H54 (cell line): Measurements from ENCODE around the gene TMCO4.

Source experiments
- DNase-seq: peaks from one replicate; pipeline ENCODE4 v3.0.0; 2011; ENCODE audit warnings: low spot score, mixed read lengths; ENCODE audit not compliant: insufficient read length
- FAIRE-seq: peaks from 3 replicates; lab custom pipeline; 2011; peaks lifted over from hg19 to GRCh38; lab: Jason Lieb, UNC
- POLR2A ChIP-seq: IDR thresholded peaks from 2 replicates; pipeline ENCODE4 v1.6.1; 2011; ENCODE audit warnings: low read depth, mild to moderate bottlenecking, low read length

Gene TMCO4

GRCh38 chr1:19678931-19679453 lies 120.7 kb downstream of the TMCO4 start:
- no peak for TF ChIP-seq POLR2A
- DNase-seq (no peak), FAIRE-seq (no peak)

- no peak for FAIRE-seq
- no peak for TF ChIP-seq POLR2A
- DNase-seq = no peak
Observed at GRCh38 chr1:19678493-19678892, 121.2 kb downstream of the TMCO4 start.

- no peak for TF ChIP-seq POLR2A
- FAIRE-seq (no peak), DNase-seq (no peak)
Observed at GRCh38 chr1:19676438-19676922, 123.2 kb downstream of the TMCO4 start.

GRCh38 chr1:19675797-19676196 lies 123.9 kb downstream of the TMCO4 start:
- no peak for TF ChIP-seq POLR2A
- no peak for FAIRE-seq
- DNase-seq = no peak

DNA sequence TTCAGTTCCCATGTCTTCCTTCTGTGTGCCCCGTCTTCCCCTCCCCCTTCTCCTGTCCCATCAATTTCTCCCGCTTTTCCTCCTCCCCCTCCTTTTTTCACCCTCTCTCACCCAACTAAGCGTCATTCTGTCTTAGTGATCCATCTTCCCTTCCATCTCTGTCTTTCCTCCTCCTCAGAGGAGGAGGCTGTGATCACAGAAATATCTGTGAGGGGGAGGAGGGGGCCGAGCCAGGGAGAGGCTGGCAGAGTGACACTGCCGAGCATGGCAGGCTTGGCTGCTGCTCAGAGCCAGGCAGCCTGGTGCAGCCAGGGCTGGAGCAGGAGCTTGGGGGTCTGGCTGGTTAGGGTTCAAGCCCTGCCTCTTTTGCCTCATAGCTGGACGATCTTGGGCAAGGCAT lies 127.5 kb downstream of the TMCO4 start:
- FAIRE-seq = no peak
- no peak for DNase-seq
- TF ChIP-seq POLR2A = no peak

DNA sequence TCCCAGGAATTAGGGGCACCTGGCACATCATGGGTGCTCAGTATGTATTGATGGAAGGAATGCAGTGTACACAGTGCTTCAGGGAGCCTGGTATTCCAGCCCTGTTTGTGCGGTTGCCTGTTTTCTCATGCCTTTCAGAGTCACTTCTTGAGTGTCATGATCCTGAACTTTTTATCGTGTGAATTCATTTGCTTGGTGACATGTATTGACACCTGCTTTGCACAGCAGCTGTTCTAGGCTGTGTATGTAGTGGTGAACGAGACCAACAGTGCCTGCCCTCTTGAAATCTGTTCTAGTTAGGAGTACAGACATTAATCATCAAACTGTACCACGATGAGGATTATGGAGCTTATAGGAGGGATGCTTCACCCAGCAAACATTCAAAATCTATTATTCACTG lies 128.9 kb downstream of the TMCO4 start:
- DNase-seq (no peak), FAIRE-seq (no peak)
- TF ChIP-seq POLR2A = no peak

DNA sequence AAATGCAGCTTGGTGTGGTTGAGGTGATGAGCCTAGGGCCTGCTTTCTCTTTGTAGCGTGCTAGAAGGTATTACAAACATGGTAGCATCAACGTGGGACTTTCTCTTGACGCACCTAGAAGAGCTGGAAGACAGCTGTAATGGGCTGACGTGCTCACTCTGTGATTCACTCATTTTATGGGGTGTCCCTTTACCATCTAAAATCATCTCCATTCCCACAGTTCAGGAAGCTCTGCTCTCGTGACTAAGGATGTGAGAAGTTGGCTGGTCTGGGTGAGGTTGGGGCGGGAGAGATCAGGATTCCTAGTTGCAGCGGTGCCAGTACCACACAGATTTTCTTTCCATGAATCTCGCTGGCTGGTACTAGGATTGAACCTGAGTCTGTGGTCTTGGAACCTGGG lies 130.8 kb downstream of the TMCO4 start:
- DNase-seq (no peak), FAIRE-seq (no peak)
- no peak for TF ChIP-seq POLR2A

DNA sequence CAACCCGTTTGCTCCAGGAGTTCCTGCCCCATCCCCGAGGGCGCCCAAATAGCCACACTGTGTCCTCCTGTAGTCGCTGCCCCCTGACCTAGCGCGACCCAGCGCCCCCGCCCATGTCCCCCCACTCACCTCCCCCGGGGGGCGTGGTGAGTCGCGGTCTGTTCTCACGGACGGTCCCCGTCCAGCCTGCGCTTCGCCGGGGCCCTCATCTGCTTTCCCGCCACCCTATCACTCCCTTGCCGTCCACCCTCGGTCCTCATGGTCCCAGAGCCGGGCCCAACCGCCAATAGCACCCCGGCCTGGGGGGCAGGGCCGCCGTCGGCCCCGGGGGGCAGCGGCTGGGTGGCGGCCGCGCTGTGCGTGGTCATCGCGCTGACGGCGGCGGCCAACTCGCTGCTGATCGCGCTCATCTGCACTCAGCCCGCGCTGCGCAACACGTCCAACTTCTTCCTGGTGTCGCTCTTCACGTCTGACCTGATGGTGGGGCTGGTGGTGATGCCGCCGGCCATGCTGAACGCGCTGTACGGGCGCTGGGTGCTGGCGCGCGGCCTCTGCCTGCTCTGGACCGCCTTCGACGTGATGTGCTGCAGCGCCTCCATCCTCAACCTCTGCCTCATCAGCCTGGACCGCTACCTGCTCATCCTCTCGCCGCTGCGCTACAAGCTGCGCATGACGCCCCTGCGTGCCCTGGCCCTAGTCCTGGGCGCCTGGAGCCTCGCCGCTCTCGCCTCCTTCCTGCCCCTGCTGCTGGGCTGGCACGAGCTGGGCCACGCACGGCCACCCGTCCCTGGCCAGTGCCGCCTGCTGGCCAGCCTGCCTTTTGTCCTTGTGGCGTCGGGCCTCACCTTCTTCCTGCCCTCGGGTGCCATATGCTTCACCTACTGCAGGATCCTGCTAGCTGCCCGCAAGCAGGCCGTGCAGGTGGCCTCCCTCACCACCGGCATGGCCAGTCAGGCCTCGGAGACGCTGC lies 133.9 kb downstream of the TMCO4 start:
- TF ChIP-seq POLR2A = no peak
- DNase-seq (no peak), FAIRE-seq (no peak)

DNA sequence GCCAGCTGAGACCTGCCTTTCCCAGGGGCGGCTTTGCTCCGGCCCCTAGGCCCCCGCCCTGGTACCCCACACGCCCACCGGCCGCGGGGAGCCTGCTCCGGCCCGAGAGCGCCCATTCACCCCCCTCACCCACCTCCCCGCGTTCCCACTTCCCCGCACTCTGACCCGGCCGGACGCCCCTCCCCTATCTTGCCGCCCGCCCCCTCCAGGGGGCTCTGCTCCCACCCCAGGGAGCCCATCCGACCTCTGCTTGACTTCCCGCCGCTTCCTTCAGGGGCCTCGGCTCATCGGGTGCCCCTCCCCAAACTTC lies 134.6 kb downstream of the TMCO4 start:
- FAIRE-seq (no peak), DNase-seq (no peak)
- no peak for TF ChIP-seq POLR2A

DNA sequence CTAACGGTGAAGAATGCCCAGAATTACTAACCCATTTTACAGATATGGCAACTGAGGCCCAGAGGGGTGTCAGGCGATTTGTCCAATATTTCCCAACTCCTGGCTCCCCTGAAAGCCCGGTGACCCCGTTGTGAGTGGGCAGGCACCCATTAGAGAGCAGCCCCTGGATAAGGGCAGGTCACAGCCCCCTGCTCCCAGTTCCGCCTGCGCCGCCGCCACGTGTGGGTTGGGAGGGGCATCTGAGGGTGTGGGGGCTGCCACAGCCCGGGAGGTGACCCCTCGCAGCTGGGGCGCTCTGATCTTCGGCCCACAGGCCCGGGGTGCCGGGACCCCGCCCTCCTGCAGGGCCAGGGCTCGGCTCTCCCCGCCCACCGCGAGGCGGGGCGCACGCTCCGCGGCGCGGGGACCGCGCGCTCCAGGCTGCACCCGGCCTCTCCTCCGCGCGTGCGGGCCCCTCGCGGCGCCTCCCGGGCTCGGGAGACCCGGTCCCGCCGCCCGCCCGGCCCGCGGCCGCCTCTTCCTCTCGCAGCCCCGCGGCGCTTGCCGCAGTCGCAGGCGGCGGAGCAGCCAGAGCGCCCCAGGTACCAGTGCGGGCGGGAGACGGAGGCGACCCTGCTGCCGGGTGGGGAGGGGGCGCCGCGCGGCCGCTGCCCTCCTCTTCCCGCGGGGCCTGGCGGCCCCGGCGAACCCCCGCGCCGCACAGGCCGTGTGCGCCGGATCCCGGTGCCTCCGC lies 135.1 kb downstream of the TMCO4 start, which contains the start of gene HTR6:
TSS of gene HTR6 (plus strand) at position 423 of the 733 bp plus-strand sequence. CDS start 879 bp downstream, outside the sequence.
- no peak for TF ChIP-seq POLR2A
- FAIRE-seq (no peak), DNase-seq (no peak)

DNA sequence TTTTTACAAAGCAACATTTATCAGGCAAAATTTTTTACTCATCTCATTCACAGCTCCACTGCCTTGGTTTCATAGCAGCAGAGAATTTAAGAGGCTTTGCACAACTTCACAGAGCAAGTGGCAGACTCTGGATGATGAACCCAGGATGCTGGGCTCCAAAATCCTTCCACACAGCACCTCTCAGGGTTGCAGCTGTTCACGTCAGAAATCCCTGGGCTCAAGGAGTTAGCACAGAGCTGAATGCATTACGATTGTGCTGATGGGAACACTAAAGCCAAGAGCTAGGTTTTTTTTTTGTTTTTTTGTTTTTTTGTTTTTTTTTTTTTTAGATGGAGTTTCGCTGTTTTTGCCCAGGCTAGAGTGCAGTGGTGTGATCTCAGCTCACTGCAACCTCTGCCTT lies 137.4 kb downstream of the TMCO4 start:
- FAIRE-seq (no peak), DNase-seq (no peak)
- TF ChIP-seq POLR2A = no peak

- DNase-seq (no peak), FAIRE-seq (no peak)
- no peak for TF ChIP-seq POLR2A
Observed at GRCh38 chr1:19661721-19662228, 137.9 kb downstream of the TMCO4 start.

DNA sequence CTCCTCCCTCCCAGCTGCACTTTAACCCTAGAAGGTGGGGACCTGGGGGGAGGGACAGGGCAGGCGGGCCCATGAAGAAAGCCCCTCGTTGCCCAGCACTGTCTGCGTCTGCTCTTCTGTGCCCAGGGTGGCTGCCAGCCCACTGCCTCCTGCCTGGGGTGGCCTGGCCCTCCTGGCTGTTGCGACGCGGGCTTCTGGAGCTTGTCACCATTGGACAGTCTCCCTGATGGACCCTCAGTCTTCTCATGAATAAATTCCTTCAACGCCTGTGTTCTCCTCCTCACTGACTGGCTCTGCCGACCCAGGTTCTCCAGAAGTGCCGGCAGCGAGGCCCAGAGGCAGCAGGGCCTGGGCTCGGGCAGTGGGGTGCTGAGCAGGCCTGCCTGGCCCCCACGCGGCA lies 141.5 kb downstream of the TMCO4 start:
- DNase-seq = no peak
- FAIRE-seq = no peak
- no peak for TF ChIP-seq POLR2A

GRCh38 chr1:19657511-19657910 lies 142.2 kb downstream of the TMCO4 start:
- FAIRE-seq = no peak
- DNase-seq = no peak
- TF ChIP-seq POLR2A = no peak
